Tibial nerve (tissue), 3 donors: ENCODE results near the gene IRGQ.

ENCODE experiments used
- CTCF ChIP-seq, 5 experiments: fragments of 200-600 bp in 3 of 5; fragments of 450-650 bp in 2 of 5; sonication (generic) in 3 of 5; IDR thresholded peaks; one replicate each; pipeline ENCODE4 v1.5.1; 2016 to 2019; ENCODE audit warnings: antibody characterized with exemption in 5 of 5, mild to moderate bottlenecking in 3 of 5, moderate library complexity in 2 of 5
- POLR2A ChIP-seq, 2 donors: fragments of 450-650 bp; IDR thresholded peaks; one replicate each; pipeline ENCODE4 v1.6.1; 2017; ENCODE audit warnings: antibody characterized with exemption in 2 of 2, mild to moderate bottlenecking in 2 of 2, moderate library complexity in 2 of 2

GRCh38 chr19:43545981-43546380 lies 50.0 kb downstream of the IRGQ start:
- TF ChIP-seq CTCF (IDR thresholded peaks at IDR 0.05) (no peak), POLR2A (IDR thresholded peaks at IDR 0.05) (no peak)
